ENCODE measurements around the gene FKRP.

The FKRP gene

DNA sequence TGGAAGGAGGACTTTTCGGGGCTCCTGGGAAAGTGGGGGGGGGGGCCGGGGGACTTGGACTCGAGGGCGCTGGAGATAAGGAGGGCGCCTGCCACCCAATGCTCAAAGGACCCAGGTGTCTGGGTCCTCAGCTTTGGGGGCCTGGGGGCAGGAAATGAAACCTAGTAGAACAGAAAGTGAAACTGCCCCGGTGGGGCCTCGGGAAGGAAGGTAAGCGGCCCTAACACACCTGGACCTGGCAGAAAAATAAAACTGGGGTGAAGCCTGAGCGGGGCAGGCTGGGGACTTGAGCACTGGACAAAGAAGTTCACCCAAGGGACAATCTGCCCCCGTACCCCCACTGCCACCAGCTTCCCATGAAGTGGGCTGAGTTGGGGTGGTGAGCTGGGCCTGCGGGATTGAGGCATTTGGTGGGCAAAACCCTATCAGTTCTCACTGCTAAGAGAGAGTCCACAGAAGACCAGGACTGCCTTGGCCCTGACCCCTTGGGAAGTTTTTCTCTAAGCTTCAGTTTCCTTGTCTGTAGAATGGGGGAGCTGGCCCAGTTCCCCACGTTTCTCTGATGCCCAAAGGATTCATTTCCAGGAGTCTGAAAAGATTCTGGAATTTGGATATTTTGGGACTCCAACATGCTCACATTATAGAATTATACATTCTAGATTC, 31.3 kb upstream of the FKRP start:
- H3K4me1 ChIP-seq (ENCODE audit: control insufficient read depth, insufficient read depth, low read length), result peaks cover 20% of the 10 kb centered on the region
- H3K27ac ChIP-seq (ENCODE audit: low read depth, low read length), result 0 out of 2 replicates have a peak overlapping the region, but pooled peaks have one; percentile 3
- H3K9ac ChIP-seq (ENCODE audit: low read length), result peak overlapping the region; percentile 70
- peak overlapping the region; percentile 82 for H3K4me3 ChIP-seq (ENCODE audit: low read depth, low read length)
- peaks cover 16% of the 10 kb centered on the region for H3K36me3 ChIP-seq (ENCODE audit: control insufficient read depth, insufficient read depth, low read length)
- H3K9me3 ChIP-seq (ENCODE audit: control insufficient read depth, insufficient read depth, low read depth, low read length), result no peaks in the 10 kb centered on the region
- H3K27me3 ChIP-seq (ENCODE audit: control insufficient read depth, insufficient read depth, low read length), result no peaks in the 10 kb centered on the region

DNA sequence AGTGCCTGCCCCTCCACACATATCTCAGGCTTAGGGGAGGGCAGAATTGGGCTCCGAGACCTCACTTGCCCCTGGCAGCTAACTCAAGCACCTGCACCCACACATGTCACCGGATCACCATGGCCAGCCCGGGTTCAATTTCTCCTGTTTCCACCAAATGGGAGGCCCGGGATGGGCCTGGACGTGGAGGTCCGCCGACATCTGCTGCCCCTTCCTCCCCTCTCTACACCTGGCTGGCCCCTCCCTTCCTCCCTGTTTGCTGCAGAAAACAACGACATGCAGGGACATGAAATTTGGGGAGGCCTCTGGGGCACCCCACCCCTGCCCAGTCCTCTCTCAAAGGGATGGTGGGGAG, 30.3 kb upstream of the FKRP start:
- no peaks in the 10 kb centered on the region for H3K27me3 ChIP-seq (ENCODE audit: control insufficient read depth, insufficient read depth, low read length)
- peaks cover 20% of the 10 kb centered on the region for H3K36me3 ChIP-seq (ENCODE audit: control insufficient read depth, insufficient read depth, low read length)
- peak overlapping the region; percentile 74 for H3K9ac ChIP-seq (ENCODE audit: low read length)
- H3K4me1 ChIP-seq (ENCODE audit: control insufficient read depth, insufficient read depth, low read length), result peaks cover 20% of the 10 kb centered on the region
- peak overlapping the region; percentile 82 for H3K4me3 ChIP-seq (ENCODE audit: low read depth, low read length)
- no peaks in the 10 kb centered on the region for H3K9me3 ChIP-seq (ENCODE audit: control insufficient read depth, insufficient read depth, low read depth, low read length)
- H3K27ac ChIP-seq (ENCODE audit: low read depth, low read length), result no peak overlapping the region

DNA sequence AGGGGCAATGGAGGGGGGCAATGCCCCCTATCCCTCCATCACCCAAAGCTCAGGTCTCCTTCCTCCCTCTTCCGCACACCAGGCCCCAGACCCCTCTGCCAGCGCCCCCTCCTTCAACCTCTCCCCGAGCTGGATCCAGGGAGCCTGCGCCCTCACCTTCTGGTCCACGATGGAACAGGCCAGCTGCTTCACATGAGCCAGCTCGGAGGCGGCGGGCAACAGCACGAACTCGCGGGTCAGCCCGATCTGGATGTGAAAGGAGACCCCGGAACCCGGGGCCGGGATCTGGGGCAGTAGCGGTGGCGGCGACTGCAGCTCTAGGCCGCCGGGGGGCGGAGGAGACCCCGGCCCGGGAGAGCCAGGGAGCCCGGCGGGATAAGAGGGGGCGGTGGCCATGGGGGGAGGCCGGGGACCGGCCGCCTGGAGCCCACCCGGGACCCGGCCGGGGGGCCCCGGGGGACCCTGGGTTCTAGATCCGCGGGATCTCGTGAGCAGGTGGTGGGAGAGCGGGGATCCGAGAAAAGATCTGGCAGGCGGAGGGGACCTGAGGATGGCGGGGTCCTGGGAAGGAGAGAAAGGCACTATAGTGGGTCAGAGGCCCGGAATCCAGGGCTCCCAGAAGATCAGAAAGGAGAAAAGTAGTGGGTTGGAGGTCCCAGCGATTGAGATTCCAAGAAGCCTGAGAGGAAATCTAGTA, 29.7 kb upstream of the FKRP start:
- Histone ChIP-seq H3K4me3 (ENCODE audit: low read depth, low read length) (peak overlapping the region; percentile 82), H3K36me3 (ENCODE audit: control insufficient read depth, insufficient read depth, low read length) (peaks cover 25% of the 10 kb centered on the region), H3K9me3 (ENCODE audit: control insufficient read depth, insufficient read depth, low read depth, low read length) (no peaks in the 10 kb centered on the region), H3K4me1 (ENCODE audit: control insufficient read depth, insufficient read depth, low read length) (peaks cover 20% of the 10 kb centered on the region), H3K9ac (ENCODE audit: low read length) (peak overlapping the region; percentile 74), H3K27ac (ENCODE audit: low read depth, low read length) (peak overlapping the region; percentile 49; the same call in 1 of the 2 replicates), H3K27me3 (ENCODE audit: control insufficient read depth, insufficient read depth, low read length) (no peaks in the 10 kb centered on the region)

DNA sequence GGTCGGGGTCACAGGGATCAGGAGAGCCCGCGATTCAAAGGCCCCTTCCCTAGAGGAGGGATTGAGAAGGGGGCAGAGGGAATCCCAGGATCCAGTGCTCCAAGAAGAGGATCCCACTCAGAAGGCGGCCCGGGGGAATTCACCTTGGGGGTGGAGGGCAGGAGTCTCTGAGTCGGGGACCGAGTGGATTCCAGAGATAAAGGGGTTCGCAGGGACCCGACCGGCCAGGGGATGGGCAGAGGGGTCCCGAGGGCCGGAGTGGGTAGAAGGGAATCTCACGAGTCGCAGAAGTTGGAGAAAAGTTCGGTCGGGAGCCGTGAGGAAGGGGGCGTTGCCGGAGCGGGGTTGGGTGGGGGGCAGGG, 29.2 kb upstream of the FKRP start:
- Histone ChIP-seq H3K9ac (ENCODE audit: low read length) (peak overlapping the region; percentile 74), H3K36me3 (ENCODE audit: control insufficient read depth, insufficient read depth, low read length) (peaks cover 30% of the 10 kb centered on the region), H3K27me3 (ENCODE audit: control insufficient read depth, insufficient read depth, low read length) (no peaks in the 10 kb centered on the region), H3K9me3 (ENCODE audit: control insufficient read depth, insufficient read depth, low read depth, low read length) (no peaks in the 10 kb centered on the region), H3K4me1 (ENCODE audit: control insufficient read depth, insufficient read depth, low read length) (peaks cover 20% of the 10 kb centered on the region), H3K4me3 (ENCODE audit: low read depth, low read length) (peak overlapping the region; percentile 82), H3K27ac (ENCODE audit: low read depth, low read length) (peak overlapping the region; percentile 49; the same call in 1 of the 2 replicates)

DNA sequence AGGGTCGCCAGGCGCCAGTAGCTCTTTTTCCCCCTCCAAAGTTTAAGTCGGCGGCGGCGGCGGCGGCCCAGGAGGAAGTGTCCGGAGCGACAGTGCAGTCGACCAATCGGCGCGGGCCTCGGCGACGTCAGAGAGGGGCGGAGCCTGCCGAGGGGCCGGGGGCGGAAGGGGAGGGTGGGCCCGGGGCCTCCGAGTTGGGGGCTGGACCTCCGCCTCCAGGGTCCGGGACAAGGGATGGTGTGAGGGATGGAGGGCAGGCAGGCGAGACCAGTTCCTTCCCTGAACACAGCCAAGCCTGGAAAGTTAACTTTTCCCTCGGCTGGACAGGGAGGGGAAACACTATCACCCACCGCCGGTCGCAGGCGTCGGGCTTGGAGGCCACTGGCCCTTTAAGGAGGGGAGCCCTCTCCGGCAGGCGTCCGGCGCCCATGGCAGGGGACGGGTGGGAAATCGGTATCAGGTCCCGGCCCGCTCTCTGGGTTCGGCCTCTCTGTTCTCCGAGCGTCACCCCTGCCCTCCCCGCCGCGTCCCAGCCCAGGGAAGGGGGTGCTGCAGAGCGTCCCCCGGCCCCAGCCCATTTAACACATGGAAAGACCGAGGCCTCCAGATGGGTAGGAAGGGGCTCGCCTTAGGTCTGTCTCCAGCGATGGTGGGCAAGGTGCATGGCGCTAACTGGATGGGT, 28.7 kb upstream of the FKRP start, which contains the start of gene PRKD2:
Gene PRKD2, minus strand, starts transcription at position 81 of the 682 bp plus-strand sequence. CDS start 744 bp downstream, outside the sequence.
- peak within 1 kb of the TSS; percentile 80 for H3K9ac ChIP-seq (ENCODE audit: low read length)
- peak within 1 kb of the TSS; percentile 85 for H3K4me3 ChIP-seq (ENCODE audit: low read depth, low read length)
- peaks cover 35% of the 10 kb centered on the region for H3K36me3 ChIP-seq (ENCODE audit: control insufficient read depth, insufficient read depth, low read length)
- H3K4me1 ChIP-seq (ENCODE audit: control insufficient read depth, insufficient read depth, low read length), result peaks cover 20% of the 10 kb centered on the region
- peak within 1 kb of the TSS; percentile 49; the same call in 1 of the 2 replicates for H3K27ac ChIP-seq (ENCODE audit: low read depth, low read length)
- H3K9me3 ChIP-seq (ENCODE audit: control insufficient read depth, insufficient read depth, low read depth, low read length), result no peaks in the 10 kb centered on the region
- no peaks in the 10 kb centered on the region for H3K27me3 ChIP-seq (ENCODE audit: control insufficient read depth, insufficient read depth, low read length)

DNA sequence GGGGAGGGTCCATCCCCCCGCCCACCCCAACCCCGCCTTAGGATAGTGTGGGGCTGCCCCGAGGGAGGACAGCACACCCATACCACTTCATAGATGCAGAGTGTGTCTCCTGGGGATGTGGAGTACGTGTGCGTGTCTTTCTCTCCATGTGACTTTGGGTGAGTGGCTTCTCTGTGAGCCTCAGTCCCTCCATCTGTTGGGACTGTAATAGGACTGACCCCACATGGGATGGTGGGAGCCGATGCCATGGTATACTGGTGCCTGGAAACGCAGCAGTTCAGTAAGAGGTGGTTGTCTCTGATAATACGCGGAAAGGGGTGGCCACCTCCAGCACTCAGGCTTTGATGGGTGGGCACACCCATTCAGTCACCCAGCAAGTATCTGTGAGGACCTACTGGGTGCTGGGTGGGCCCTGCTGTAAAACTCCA, 28.1 kb upstream of the FKRP start:
- H3K27me3 ChIP-seq (ENCODE audit: control insufficient read depth, insufficient read depth, low read length), result no peaks in the 10 kb centered on the region
- no peak overlapping the region for H3K9ac ChIP-seq (ENCODE audit: low read length)
- H3K4me3 ChIP-seq (ENCODE audit: low read depth, low read length), result peak overlapping the region; percentile 85
- no peak overlapping the region for H3K27ac ChIP-seq (ENCODE audit: low read depth, low read length)
- H3K4me1 ChIP-seq (ENCODE audit: control insufficient read depth, insufficient read depth, low read length), result peaks cover 20% of the 10 kb centered on the region
- H3K36me3 ChIP-seq (ENCODE audit: control insufficient read depth, insufficient read depth, low read length), result peaks cover 40% of the 10 kb centered on the region
- H3K9me3 ChIP-seq (ENCODE audit: control insufficient read depth, insufficient read depth, low read depth, low read length), result no peaks in the 10 kb centered on the region

DNA sequence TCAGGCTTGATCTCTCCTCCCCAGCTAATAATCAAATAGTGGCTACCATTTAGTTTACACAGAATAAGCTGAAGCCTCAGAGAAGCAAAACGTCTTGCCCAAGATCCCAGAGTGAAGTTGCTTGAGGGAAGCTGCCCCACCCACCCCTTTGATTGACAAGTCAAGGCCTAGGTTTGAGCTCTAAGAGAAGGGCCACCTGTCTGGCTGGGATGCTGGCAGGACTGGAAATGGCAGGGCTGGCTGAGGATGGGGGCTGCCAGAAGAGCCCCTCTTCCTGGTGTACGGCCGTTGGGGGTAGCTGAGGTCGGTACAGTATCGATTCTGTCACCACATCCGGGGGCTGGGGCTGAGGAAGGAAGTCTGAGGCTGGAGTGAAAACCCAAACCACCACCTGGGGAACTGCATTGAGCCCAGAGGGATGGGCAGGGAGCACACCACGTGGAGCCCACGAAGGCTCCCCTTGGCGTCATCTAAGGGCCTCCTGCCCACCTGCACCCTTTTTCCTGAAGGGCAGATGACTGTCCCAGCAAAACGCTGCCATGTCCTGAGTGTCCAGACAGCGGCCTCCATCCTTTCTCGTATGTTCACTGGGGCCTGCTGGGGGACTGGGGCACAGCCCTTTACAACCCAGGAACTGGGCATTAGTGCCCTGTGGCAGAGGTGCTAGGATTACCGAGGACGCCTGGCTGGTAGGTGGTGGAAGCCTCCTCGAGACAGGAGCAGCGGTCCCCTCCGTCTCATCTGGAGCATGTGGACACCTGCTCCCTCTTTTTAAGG, 27.5 kb upstream of the FKRP start:
- Histone ChIP-seq H3K4me1 (ENCODE audit: control insufficient read depth, insufficient read depth, low read length) (peaks cover 19% of the 10 kb centered on the region), H3K9ac (ENCODE audit: low read length) (no peak overlapping the region), H3K27ac (ENCODE audit: low read depth, low read length) (no peak overlapping the region)

DNA sequence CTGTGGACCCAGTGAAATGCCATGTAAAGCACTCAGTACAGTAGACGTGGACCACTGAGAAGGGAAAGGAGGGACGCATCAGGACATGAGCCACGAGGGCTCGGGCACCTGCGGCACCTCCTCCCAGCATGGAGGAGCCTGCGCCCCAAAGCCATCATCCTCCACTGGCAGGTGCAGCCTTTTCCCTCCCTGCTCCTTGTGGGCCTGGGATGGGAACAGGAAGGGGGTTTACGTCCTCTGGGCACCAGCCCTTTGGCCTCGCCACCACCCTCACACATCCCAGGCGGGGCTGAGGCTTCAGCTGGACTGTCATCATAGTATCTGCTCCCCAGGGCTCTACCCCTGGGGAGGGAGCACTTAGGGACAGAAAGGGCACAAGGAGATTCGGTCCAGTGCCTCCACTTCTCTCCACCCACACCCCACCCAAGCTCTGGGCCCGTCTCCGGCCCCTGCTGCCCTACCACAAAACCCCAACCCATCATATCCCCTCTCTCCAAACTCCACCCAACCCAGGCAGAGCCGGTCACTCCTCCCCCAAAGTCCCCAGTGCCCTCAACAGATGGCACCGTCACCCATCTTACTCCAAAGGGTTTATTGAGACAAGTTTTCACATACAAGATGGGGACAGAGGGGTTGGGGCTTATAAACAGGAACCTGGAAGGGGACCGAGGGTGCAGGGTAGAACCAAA, 26.8 kb upstream of the FKRP start:
- H3K4me1 ChIP-seq (ENCODE audit: control insufficient read depth, insufficient read depth, low read length), result peaks cover 18% of the 10 kb centered on the region
- no peaks in the 10 kb centered on the region for H3K9me3 ChIP-seq (ENCODE audit: control insufficient read depth, insufficient read depth, low read depth, low read length)
- H3K4me3 ChIP-seq (ENCODE audit: low read depth, low read length), result no peak overlapping the region
- peaks cover 53% of the 10 kb centered on the region for H3K36me3 ChIP-seq (ENCODE audit: control insufficient read depth, insufficient read depth, low read length)
- no peak overlapping the region for H3K27ac ChIP-seq (ENCODE audit: low read depth, low read length)
- H3K27me3 ChIP-seq (ENCODE audit: control insufficient read depth, insufficient read depth, low read length), result no peaks in the 10 kb centered on the region
- no peak overlapping the region for H3K9ac ChIP-seq (ENCODE audit: low read length)

More for the DNA sequence above, 27.5 kb upstream of the FKRP start:
- Histone ChIP-seq H3K27me3 (ENCODE audit: control insufficient read depth, insufficient read depth, low read length) (no peaks in the 10 kb centered on the region), H3K36me3 (ENCODE audit: control insufficient read depth, insufficient read depth, low read length) (peaks cover 46% of the 10 kb centered on the region), H3K9me3 (ENCODE audit: control insufficient read depth, insufficient read depth, low read depth, low read length) (no peaks in the 10 kb centered on the region), H3K4me3 (ENCODE audit: low read depth, low read length) (0 out of 2 replicates have a peak overlapping the region, but pooled peaks have one; percentile 85)

DNA sequence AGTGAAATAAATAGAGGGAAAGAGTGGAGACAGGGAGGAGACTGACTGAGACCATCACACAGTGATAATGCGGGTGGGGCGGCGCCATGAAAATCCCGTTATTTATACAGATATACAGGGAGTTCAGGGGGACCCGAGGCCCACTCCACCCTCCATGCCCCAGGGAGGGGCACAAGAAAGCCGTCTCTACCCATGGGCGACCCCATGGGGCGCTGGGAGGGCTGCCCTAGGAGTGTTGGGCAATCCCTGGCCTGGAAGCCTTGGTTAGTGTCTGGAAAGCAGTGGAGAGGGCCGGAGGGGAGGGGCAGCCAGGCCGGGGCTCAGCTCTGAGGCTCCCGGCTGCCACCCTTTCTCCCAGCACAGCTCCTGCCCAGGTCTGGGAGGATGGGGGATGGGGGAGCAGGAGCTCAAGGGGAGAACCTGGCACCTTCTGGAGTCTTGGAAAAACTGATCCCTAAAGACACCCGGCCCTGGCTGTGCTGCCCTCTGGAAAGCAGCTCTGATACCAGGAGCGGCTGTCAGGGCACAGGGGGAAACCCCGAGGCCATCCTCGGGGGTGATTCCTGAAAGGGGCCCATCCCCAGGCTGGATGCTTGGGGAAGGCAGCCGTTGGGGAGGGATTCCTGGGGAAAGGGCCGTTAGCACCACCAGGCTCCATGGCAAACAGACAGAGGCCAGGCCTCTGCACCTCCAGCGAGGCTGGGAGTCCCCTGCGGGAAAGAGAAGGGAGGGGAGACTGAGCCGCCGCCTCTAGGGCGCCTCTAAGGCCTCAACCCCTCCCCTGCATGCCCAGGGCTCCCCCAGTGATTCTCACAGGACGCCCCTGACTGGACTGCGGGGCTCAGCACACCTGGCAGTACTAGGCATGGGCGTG, 26.0 kb upstream of the FKRP start:
- Histone ChIP-seq H3K9me3 (ENCODE audit: control insufficient read depth, insufficient read depth, low read depth, low read length) (no peaks in the 10 kb centered on the region), H3K4me1 (ENCODE audit: control insufficient read depth, insufficient read depth, low read length) (peaks cover 15% of the 10 kb centered on the region), H3K9ac (ENCODE audit: low read length) (no peak overlapping the region), H3K4me3 (ENCODE audit: low read depth, low read length) (no peak overlapping the region), H3K27me3 (ENCODE audit: control insufficient read depth, insufficient read depth, low read length) (no peaks in the 10 kb centered on the region), H3K36me3 (ENCODE audit: control insufficient read depth, insufficient read depth, low read length) (peaks cover 61% of the 10 kb centered on the region), H3K27ac (ENCODE audit: low read depth, low read length) (no peak overlapping the region)
